GM19468 (cell line): ENCODE measurements around the gene SLC35D2.
"Not testable (repeated sequence)": the region's sequence is repeated elsewhere in the genome, so short reads cannot be mapped to it uniquely, and the experiment has no call there.

Experiments used
- ATAC-seq: cut with Tn5 transposase; IDR thresholded peaks from one replicate; pipeline ENCODE4 v1.9.1; 2021; ENCODE audit warnings: mild to moderate bottlenecking, moderate library complexity, moderate number of reproducible peaks; ENCODE audit not compliant: unreplicated experiment; ENCODE audit errors: extremely low read depth

The SLC35D2 gene

DNA sequence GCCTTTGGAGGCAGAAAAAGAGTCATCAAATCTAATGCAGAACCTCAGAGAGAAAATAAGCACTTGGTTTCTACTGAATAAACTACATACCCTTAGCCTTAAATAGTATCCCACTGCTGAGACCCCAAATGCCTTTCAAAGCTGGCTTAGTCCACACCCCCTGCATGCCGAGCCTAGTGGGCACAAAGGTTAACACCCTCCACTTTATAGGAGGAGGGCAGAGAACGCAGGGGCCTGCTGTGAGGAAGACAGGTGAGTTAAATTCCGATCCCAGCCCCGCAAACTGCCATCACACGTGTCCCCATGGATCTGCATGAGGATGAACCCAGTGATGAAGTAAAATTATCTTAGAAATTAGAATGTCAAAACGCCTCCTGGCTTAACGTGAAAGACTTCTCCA is 62.0 kb downstream of the SLC35D2 start:
- no peak for ATAC-seq

DNA sequence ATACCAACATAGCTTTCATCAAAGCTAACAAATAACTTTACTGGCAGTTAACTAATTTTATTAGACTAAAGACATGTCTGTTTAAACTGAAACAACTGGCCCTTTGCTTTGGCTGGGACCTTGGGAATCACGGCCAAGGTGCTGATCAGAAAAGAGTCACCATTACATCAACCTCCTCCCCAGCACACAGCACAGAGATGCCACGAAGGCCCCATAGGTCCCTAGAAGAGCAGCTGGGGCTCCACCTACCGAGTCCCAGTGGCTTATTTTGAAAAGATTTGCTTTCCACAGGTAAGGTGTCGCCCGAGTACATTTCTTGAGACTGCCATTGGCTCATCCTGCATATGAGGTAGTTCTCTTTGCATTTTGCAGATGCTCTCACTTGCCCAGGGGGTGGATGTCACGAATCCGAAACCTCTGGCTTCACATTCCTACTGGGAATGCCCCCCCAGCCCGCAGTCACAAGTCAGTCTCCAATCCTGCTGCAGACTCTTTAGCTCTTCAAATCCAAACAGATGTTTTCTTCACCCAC is 62.7 kb downstream of the SLC35D2 start:
- ATAC-seq = no peak

- no peak for ATAC-seq
Measured at GRCh38 chr9:96318921-96319565, 64.5 kb downstream of the SLC35D2 start.

DNA sequence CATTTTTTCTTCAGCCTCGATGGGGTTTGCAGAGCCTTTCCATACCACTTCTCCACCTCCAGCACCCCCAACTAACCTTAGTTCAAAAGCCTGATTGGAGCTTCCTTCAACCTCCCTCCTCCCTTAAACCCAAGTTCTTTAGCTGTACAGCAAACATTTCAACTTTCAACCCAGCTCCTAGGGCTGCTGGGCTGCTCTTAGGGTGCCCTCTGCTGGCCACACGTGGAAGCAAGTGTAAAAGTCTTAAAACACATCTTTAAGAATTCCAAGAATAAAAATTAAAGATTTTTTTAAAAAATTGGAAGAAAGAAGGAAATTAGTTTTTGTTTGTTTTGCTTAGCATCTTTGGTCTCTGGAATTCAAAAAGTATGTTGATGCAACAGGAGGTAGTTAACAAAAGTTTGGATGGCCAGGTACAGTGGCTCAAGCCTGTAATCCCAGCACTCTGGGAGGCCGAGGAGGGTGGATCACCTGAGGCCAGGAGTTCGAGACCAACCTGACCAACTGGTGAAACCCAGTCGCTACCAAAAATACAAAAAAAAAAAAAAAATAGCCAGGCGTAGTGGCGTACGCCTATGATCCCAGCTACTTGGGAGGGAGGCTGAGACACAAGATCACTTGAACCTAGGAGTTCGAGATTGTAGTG is 66.1 kb downstream of the SLC35D2 start:
- no peak for ATAC-seq

GRCh38 chr9:96309850-96310249 is 73.7 kb downstream of the SLC35D2 start:
- no peak for ATAC-seq

- not testable (repeated sequence) for ATAC-seq
Measured at GRCh38 chr9:96306958-96307357, 76.6 kb downstream of the SLC35D2 start.

DNA sequence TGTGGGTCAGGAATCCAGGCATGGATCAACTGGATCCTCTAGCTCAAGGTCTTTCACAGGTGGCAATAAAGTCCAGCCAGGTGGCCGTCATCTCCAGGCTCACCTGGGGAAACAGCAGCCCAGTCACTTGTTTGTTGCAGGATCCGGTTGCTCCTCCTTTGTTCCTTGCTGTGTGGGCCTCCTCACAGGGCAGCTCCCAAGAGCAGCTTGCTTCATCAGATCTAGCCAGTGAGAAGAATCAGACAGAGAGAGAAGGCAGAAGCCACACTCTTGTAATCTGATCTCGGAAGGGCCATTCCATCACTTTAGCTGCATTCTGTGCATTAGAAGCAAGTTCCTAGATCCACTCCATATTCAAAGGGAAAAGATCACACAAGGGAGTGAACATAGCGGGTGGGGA is 78.3 kb downstream of the SLC35D2 start:
- ATAC-seq = no peak

- ATAC-seq = no peak
Measured at GRCh38 chr9:96304230-96304629, 79.3 kb downstream of the SLC35D2 start.

DNA sequence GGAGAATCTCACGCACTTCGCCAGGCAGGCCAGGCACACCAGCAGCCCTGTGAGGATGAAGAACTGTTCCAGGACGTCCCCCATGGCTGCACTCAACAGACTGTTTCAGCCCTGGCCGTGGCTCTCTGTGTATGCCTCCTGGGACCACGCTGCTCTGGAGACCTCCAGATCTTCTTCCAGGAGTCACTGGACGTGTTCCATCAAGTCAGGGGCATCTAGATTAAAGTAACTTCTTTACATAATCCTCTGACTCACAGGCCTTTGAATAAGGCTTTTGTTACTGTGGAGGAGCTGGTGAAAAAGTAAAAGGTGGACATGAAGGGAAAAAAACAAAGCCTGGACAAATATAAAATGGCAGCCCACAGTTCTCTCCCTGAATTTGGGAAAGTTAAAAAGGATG is 81.5 kb downstream of the SLC35D2 start, which contains the start of gene HSD17B3:
Gene HSD17B3 (minus strand): TSS at position 156 of the 400 bp plus-strand sequence. CDS start 72 bp downstream, at position 84.
- ATAC-seq = no peak

GRCh38 chr9:96299823-96300222 is 83.7 kb downstream of the SLC35D2 start:
- ATAC-seq = no peak

DNA sequence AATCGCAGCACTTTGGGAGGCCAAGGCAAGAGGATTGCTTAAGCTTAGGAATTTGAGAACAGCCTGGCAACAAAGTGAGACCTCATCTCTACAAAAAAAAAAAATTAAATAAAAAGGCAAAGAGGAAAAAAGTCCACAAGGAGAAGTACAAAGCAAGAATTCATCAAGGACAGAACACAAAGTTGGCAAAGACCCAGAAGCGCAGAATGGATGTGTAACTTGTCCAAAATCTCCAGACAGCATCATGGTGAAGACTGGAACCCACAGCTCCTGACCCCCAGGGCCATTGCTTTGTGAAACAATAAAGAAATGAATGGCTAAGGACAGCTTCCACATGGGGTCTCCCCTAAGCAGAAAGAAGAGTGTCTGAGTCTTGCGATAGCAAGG is 89.4 kb downstream of the SLC35D2 start:
- no peak for ATAC-seq

GRCh38 chr9:96293498-96294158 is 89.9 kb downstream of the SLC35D2 start:
- ATAC-seq = no peak

- ATAC-seq = no peak
Measured at GRCh38 chr9:96289392-96289791, 94.1 kb downstream of the SLC35D2 start.

DNA sequence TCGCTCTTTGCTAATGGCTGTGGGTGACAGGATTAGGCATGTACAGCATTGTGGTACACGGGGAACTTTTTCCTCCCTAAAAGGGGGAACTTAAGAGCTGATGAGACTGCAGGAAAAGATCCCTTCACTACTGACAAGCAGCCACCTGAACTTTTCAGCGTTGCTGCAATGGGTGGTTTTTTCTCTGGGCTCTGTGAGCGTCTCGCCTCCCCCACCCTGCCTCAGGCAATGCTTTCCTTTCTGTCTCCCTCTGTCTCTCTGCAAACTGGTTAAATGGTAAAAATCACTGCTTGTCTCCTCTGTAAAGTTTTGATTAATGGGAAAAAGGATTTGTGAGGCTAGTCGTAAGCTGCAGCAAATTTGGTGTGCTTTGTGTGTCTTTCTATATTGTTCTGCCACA is 101.9 kb downstream of the SLC35D2 start:
- ATAC-seq = no peak

- ATAC-seq = no peak
Measured at GRCh38 chr9:96279932-96280331, 103.6 kb downstream of the SLC35D2 start.

GRCh38 chr9:96274939-96275338 is 108.6 kb downstream of the SLC35D2 start:
- no peak for ATAC-seq
